ENCODE results near the gene PPTC7.

DNA sequence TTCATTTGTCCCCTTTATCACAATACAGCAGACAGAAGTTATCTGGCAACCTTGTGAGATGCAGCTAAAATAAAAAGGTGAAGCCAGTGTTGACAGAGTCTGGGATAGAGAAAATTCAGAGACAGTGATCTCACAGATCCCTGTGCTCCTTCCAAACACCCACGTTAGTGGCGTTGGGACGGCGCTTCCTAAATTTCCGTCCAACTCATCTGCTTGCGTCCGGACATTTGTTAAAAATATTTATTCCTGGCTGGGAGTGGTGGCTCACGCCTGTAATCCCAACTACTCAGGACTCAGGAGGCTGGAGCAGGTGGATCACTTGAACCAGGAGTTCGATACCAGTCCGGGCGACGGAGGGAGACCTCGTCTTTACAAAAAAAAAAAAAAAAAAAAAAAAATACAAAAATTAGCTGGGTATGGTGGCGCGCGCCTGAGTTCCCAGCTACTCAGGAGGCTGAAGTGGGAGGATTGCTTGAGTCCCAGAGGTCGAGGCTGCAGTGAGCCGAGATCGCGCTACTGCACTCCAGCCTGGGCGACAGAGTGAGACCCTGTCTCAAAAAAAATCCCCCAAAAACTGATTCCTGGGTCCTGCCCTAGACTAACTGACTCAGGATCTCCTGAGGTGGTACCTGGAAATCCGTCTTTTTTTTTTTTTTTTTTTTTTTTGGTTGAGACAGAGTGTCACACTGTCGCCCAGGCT is 30.1 kb upstream of the PPTC7 start:
- TF ChIP-seq, protein P1, sequence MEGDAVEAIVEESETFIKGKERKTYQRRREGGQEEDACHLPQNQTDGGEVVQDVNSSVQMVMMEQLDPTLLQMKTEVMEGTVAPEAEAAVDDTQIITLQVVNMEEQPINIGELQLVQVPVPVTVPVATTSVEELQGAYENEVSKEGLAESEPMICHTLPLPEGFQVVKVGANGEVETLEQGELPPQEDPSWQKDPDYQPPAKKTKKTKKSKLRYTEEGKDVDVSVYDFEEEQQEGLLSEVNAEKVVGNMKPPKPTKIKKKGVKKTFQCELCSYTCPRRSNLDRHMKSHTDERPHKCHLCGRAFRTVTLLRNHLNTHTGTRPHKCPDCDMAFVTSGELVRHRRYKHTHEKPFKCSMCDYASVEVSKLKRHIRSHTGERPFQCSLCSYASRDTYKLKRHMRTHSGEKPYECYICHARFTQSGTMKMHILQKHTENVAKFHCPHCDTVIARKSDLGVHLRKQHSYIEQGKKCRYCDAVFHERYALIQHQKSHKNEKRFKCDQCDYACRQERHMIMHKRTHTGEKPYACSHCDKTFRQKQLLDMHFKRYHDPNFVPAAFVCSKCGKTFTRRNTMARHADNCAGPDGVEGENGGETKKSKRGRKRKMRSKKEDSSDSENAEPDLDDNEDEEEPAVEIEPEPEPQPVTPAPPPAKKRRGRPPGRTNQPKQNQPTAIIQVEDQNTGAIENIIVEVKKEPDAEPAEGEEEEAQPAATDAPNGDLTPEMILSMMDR (IDR thresholded peaks at IDR 0.05): no peak
- TF ChIP-seq ZFX (IDR thresholded peaks at IDR 0.05; ENCODE audit: borderline replicate concordance): no peak
